Inferior parietal cortex (tissue), 1 donor: Measurements from ENCODE around the gene UBE2R2.
"Not testable (repeated sequence)": the region's sequence is repeated elsewhere in the genome, so short reads cannot be mapped to it uniquely, and the experiment has no call there.

ENCODE experiments used
- DNase-seq: peaks from one replicate; pipeline ENCODE4 v3.0.0-alpha.2; 2016; ENCODE audit errors: extremely low spot score

UBE2R2 gene

DNA sequence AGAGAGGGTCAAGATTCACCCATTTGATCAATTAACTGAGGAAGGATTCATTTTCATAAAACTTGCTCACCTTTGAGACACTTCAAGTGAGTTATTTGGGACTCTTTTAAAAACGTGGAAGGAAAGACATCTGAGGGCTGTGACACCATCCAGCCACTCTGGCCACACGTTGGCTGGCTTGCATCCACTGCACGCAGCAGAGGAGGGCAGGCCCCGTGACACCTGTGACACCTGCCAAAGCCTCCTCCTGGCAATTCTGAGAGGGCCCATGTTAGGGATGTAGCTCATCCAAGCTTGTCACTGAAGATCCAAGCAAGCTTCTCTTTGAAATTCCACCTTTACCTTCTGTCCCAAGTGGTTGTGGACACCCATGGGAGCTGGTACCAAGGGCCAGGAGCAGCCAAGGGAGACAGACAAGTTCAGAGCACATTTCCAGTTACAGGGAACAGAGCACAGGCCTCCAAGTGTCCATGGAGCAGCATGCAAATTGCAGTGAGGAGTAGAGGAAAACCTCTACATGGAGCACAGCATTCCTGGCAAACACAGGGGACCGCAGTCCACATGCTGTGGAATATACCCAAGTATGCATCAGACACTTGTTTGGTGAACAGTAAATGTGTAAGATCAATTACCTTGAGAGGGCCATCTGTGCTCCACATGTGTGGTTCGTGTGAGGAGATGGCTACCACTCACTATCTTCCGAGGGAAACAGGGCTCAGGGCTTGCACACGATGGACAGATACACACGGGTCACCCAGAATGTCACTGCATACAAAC, 16.8 kb upstream of the UBE2R2 start:
- no peak for DNase-seq

GRCh38 chr9:33800886-33801285, 16.1 kb upstream of the UBE2R2 start:
- DNase-seq = no peak

GRCh38 chr9:33801943-33802500, 14.9 kb upstream of the UBE2R2 start:
- DNase-seq = not testable (repeated sequence)

- DNase-seq = not testable (repeated sequence)
These were observed 12.8 kb upstream of the UBE2R2 start for GRCh38 chr9:33804196-33804595.

GRCh38 chr9:33807156-33807555, 9.8 kb upstream of the UBE2R2 start:
- DNase-seq = not testable (repeated sequence)

DNA sequence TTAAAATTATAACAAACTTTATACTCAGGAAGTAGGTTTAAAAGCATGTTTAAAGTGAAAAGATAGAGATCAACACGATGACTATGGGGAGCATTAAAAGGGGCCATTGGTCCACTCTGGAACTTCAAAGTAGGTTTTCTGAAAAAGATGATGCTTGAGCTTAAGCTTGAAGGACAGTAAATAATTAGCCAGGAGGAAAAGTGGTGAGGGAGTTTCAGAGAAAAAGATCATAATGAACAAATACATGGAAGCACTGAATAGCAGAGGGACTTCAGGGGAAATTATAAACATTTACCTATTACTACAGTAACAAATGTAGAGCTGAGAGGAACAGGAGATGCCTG, 8.0 kb upstream of the UBE2R2 start:
- not testable (repeated sequence) for DNase-seq

- no peak for DNase-seq
These were observed 7.5 kb upstream of the UBE2R2 start for GRCh38 chr9:33809506-33809905.

- DNase-seq = peak; percentile 75
These were observed 3.0 kb upstream of the UBE2R2 start for GRCh38 chr9:33813712-33814641.

DNA sequence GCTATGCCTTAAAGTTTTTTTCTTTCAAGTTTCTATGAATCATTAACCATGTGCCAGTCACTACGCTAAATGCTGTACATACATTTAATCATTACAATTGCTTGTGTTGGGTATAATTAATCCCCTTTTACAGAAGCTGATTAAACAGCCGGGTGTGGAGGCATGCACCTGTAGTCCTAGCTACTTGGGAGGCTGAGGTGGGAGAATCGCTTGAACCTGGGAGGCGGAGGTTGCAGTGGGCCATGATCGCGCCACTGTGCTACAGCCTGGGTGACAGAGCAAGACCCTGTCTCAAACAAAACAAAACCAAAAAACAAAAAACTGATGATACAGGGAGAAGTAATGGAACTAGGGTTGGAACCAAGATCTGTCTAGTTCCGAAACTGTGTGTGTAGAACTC, 1.2 kb upstream of the UBE2R2 start:
- no peak for DNase-seq

GRCh38 chr9:33817327-33818166, 587 bp downstream of the UBE2R2 start:
- DNase-seq = peak; percentile 31

DNA sequence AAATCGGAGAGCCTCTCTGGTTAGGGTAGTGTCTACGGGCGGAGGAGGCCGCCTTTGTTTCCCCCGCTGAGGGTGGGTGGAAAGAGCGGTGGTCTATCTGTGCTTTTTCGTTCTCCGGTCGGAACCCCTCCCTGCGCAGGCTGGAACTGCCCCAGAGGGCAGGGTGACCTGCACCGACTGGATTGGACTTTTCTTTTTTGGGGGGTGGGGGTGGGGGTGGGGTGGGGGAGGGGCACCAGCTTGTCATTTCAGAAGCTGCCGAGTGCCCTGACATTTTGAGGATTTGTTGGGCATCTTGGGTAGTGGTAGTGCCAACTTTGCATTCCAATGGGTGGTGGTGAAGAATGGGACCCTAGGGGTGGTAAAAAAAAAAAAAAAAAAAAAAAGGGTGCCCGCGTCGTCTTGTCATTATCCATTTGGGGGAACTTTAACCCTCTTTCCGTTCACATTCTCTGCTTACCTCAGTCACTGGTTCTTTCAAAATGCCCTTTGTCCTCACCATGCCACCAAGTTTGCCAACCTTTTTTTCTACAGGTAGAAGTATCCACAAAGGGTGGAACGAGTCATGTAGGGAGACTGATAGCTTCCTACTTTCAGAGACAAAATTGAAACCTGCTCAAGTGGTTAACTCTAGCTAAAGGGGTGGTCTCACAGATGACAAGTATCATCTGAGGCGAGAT, 1.3 kb downstream of the UBE2R2 start:
- no peak for DNase-seq

- DNase-seq = no peak
These were observed 2.0 kb downstream of the UBE2R2 start for GRCh38 chr9:33818847-33819500.

DNA sequence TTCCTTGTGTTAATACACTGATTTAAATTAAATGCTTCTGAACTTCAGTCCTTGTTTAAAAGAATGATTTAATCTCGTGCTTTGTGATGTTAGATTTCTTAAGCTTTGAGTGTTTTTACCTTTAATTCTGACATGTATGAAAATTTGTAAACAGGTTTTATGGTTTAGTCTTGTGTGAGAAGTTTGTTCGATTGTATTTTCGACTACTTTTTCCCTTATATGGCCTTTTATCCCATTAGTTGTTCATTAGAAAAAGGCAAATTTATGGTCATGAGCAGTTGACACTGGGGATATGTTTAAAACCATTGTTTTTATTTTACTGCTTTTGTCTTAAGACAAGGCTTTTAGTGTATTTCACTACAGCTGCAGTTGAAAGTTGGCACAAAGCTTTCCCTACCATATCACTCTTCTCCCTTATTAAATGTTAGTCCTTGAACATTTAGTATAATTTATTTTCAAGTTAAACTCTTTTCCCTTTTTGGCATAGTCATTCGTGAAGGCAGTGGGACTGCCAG, 3.3 kb downstream of the UBE2R2 start:
- peak; percentile 33 for DNase-seq

- no peak for DNase-seq
These were observed 6.8 kb downstream of the UBE2R2 start for GRCh38 chr9:33823801-33824200.

- DNase-seq = not testable (repeated sequence)
These were observed 10.3 kb downstream of the UBE2R2 start for GRCh38 chr9:33827285-33827684.

GRCh38 chr9:33829641-33830230, 12.8 kb downstream of the UBE2R2 start:
- DNase-seq = not testable (repeated sequence)

GRCh38 chr9:33835625-33836260, 18.8 kb downstream of the UBE2R2 start:
- no peak for DNase-seq

DNA sequence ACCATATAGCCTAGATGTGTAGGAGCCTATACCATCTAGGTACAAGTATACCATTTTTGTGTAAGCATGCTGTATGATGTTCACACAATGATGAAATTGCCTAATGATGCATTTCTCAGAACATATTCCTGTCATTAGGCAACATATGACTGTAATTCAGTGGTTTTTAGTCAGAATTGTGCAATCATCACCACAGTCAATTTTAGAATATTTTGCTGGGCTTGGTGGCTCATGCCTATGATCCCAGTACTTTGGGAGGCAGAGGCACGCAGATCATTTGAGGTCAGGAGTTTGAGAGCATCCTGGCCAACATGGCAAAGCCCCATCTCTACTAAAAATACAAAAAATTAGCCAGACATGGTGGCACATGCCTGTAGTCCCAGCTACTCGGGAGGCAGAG, 19.3 kb downstream of the UBE2R2 start:
- DNase-seq = not testable (repeated sequence)

DNA sequence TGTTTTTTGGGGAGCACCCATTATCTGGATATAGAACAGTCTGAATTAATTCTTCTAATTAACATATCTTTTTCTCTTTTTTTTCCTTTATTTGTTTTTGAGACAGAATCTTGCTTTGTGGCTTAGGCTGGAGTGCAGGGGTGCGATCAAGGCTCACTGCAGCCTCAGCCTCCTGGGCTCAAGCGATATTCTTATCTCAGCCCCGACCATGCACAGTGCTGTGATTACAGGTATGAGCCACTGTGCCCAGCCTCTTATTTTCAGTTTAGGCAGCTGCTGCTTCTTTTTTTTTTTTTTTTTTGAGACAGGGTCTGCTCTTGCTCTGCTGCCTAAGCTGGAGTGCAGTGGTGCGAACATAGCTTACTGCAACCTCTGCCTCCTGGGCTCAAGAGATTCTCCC, 20.2 kb downstream of the UBE2R2 start:
- DNase-seq = no peak
